ENCODE results near the gene PLCB2. TPM values are rescaled to one million over a fixed set of nuclear protein-coding genes. Genes with fewer than 3 reads are reported as not detected.

The PLCB2 gene
- total and polyA plus RNA-seq, 2 donors (not counting 3 experiments of a cell fraction or from before 2014, with no cell fraction given) = 1.5 to 1.6 TPM

GRCh38 chr15:40306371-40306770 lies 1.4 kb downstream of the PLCB2 start:
- POLR2A ChIA-PET = no interaction called here
- dilution Hi-C loops (cut with MboI; ENCODE audit: extremely low pct_ligation_motif_present, low sequenced_read_pairs) = no loop called here

More at GRCh38 chr15:40306371-40306770, 1.4 kb downstream of the PLCB2 start:
- H3K4me1 ChIP-seq (ENCODE audit: control insufficient read depth, extremely low read depth, insufficient read depth, low read length) = no peaks in the 10 kb centered on the region
- H3K9me1 ChIP-seq (replicated peaks; ENCODE audit: control insufficient read depth, extremely low read depth, insufficient read depth, low read length) = no peaks in the 10 kb centered on the region
- H3K79me2 ChIP-seq (ENCODE audit: control insufficient read depth, insufficient read depth, low read length) = no peaks in the 10 kb centered on the region
- intact Hi-C loops (cut with micrococcal nuclease) = no loop called here
- H3K9ac ChIP-seq (replicated peaks; ENCODE audit: extremely low read depth, insufficient read depth, low read length) = no peak overlapping the region
- H4K20me1 ChIP-seq (replicated peaks; ENCODE audit: control insufficient read depth, extremely low read depth, insufficient read depth, low read length) = no peaks in the 10 kb centered on the region
- peaks cover 4 to 5% of the 10 kb centered on the region in 2 experiments for H3K27me3 ChIP-seq (ENCODE audit: control insufficient read depth in 2 of 2, insufficient read depth in 2 of 2, low read length in 2 of 2)
- no peak for TF ChIP-seq POLR2A (IDR thresholded peaks at IDR 0.05; ENCODE audit: low read depth, low read length)
- no peak for TF ChIP-seq CTCF (IDR thresholded peaks at IDR 0.05; ENCODE audit: extremely low read depth in 1 of 2, insufficient read depth in 1 of 2, low read depth in 1 of 2, low read length in 2 of 2)
- no peak for TF ChIP-seq MYC (IDR thresholded peaks at IDR 0.05; ENCODE audit: low read depth, low read length)
- TF ChIP-seq FOS (IDR thresholded peaks at IDR 0.05; ENCODE audit: borderline replicate concordance, insufficient read depth, low read length) = no peak
- TF ChIP-seq GATA2 (IDR thresholded peaks at IDR 0.05; ENCODE audit: insufficient read depth, insufficient read length, low read depth, low read length) = no peak
- TF ChIP-seq MAX (IDR thresholded peaks at IDR 0.05; ENCODE audit: insufficient read depth, insufficient read length) = no peak
- TF ChIP-seq EZH2 (IDR thresholded peaks at IDR 0.05; ENCODE audit: borderline replicate concordance, low read depth, low read length, severe bottlenecking) = no peak
- TF ChIP-seq JUN (IDR thresholded peaks at IDR 0.05; ENCODE audit: borderline replicate concordance, insufficient read depth, insufficient read length, low read depth) = no peak
- no peak for TF ChIP-seq POLR2AphosphoS5 (IDR thresholded peaks at IDR 0.05; ENCODE audit: insufficient read depth, low read depth, low read length)
- H3K4me2 ChIP-seq (ENCODE audit: insufficient read depth, low read length) = no peak overlapping the region
- no peaks in the 10 kb centered on the region for H3K9me3 ChIP-seq (replicated peaks; ENCODE audit: control insufficient read depth, insufficient read depth, low read length)
- H3K36me3 ChIP-seq (ENCODE audit: control insufficient read depth in 2 of 2, extremely low read depth in 1 of 2, insufficient read depth in 2 of 2, low read length in 2 of 2) = no peaks in the 10 kb centered on the region
- H3K27ac ChIP-seq (ENCODE audit: insufficient read depth, low read depth, low read length) = no peak overlapping the region
- CTCF ChIA-PET = interaction anchor here (1.5 to 12.8 kb wide), 8 partner anchors 13 to 89 kb away, joined by 4 to 403 read pairs (median 32); partner anchors contain the start of genes ANKRD63 and INAFM2
- BruUV-seq (replicated peaks) = no TSS peak
- DNase-seq (ENCODE audit: low read depth, low spot score) (no peak), FAIRE-seq (no peak)
- H2AFZ ChIP-seq (ENCODE audit: low read depth, low read length) = no peak overlapping the region
- no peak overlapping the region for H3K4me3 ChIP-seq (replicated peaks in 1 of 3; ENCODE audit: insufficient read depth in 1 of 3, low read depth in 1 of 3, low read length in 3 of 3)

All from endothelial cell of umbilical vein (primary cell).